BJ (cell line): ENCODE measurements around the gene THAP3. TPM values are rescaled to one million over a fixed set of nuclear protein-coding genes. Genes with fewer than 3 reads are reported as not detected.
"Not testable (repeated sequence)": the region's sequence is repeated elsewhere in the genome, so short reads cannot be mapped to it uniquely, and the experiment has no call there.

Experiments
- CTCF ChIA-PET: fragments of 350-600 bp; formaldehyde crosslinking; extraction: SDS; loops from one replicate; lab custom pipeline; 2021; ENCODE audit warnings: antibody characterized with exemption, inconsistent platforms; lab: Yijun Ruan, JAX
- POLR2A ChIA-PET: fragments of 300-600 bp; sonication (Branson Sonifier 250); formaldehyde crosslinking; extraction: SDS; loops from one replicate; lab custom pipeline; 2021; ENCODE audit warnings: antibody characterized with exemption; lab: Charles Lee
- DNase-seq: peaks from one replicate; pipeline ENCODE4 v3.0.0-alpha.2; 2011; ENCODE audit warnings: low read depth
- H3K27me3 ChIP-seq: 2 replicates; pipeline ENCODE4 v1.6.0; 2011; ENCODE audit warnings: low read length; ENCODE audit not compliant: control insufficient read depth, insufficient read depth
- H3K36me3 ChIP-seq: 2 replicates; pipeline ENCODE4 v1.5.1; 2011; ENCODE audit warnings: low read length; ENCODE audit not compliant: control insufficient read depth, insufficient read depth
- H3K4me3 ChIP-seq: 2 replicates; pipeline ENCODE4 v1.5.1; 2011; ENCODE audit warnings: low read depth, mild to moderate bottlenecking, control low read depth, low read length
- CTCF ChIP-seq: IDR thresholded peaks from 2 replicates; pipeline ENCODE4 v1.5.1; 2011; ENCODE audit warnings: low read depth, mild to moderate bottlenecking, control low read depth, inconsistent platforms, low read length, moderate library complexity; ENCODE audit not compliant: insufficient read depth
- polyA plus RNA-seq: library from polyadenylated mRNA; depleted of rRNA; stranded (reverse); fragments of >200 nt; gene quantifications from 2 replicates; pipeline ENCODE4 v1.2.3, GENCODE V29; 2011

THAP3 gene
- polyA plus RNA-seq, 1 experiment = 12.5 TPM

GRCh38 chr1:6637770-6638169, 13.1 kb downstream of the THAP3 start:
- TF ChIP-seq CTCF = no peak
- H3K36me3 ChIP-seq = peaks cover 19% of the 10 kb centered on the region
- CTCF ChIA-PET = interaction anchor here (0.7 to 6.1 kb wide), 2 partner anchors 8 to 12 kb away, joined by 3 to 28 read pairs; no protein-coding TSS in a partner anchor

GRCh38 chr1:6638226-6638625, 13.6 kb downstream of the THAP3 start:
- Histone ChIP-seq H3K27me3 (no peaks in the 10 kb centered on the region), H3K4me3 (no peak overlapping the region), H3K36me3 (peaks cover 15% of the 10 kb centered on the region)
- TF ChIP-seq CTCF = no peak
- ChIA-PET CTCF (interaction anchor here (0.7 to 6.1 kb wide), 2 partner anchors 7 to 12 kb away, joined by 3 to 28 read pairs; no protein-coding TSS in a partner anchor), POLR2A (no interaction called here)
- no peak for DNase-seq

More at GRCh38 chr1:6637770-6638169, 13.1 kb downstream of the THAP3 start:
- H3K4me3 ChIP-seq = no peak overlapping the region
- DNase-seq = no peak
- POLR2A ChIA-PET = no interaction called here
- no peaks in the 10 kb centered on the region for H3K27me3 ChIP-seq

GRCh38 chr1:6640867-6641266, 16.2 kb downstream of the THAP3 start:
- H3K4me3 ChIP-seq, DNase-seq, POLR2A ChIA-PET, H3K27me3 ChIP-seq: not testable (repeated sequence)
- CTCF ChIA-PET = interaction anchor here (1.0 to 3.6 kb wide), 5 partner anchors 9 to 151 kb away, joined by 3 to 11 read pairs (median 3); partner anchors contain the start of gene PLEKHG5
- H3K36me3 ChIP-seq = peaks cover 21% of the 10 kb centered on the region

GRCh38 chr1:6645018-6645417, 20.4 kb downstream of the THAP3 start:
- no peak for DNase-seq
- no peak for TF ChIP-seq CTCF
- ChIA-PET POLR2A (interaction anchor here (0.6 kb wide), 1 partner anchor 11 kb away, joined by 8 read pairs; no protein-coding TSS in a partner anchor), CTCF (interaction anchor here (1.4 to 5.1 kb wide), 7 partner anchors 10 to 158 kb away, joined by 3 to 30 read pairs (median 21); partner anchors contain the start of genes NOL9, PLEKHG5 and TAS1R1)
- Histone ChIP-seq H3K27me3 (no peaks in the 10 kb centered on the region), H3K4me3 (no peak overlapping the region), H3K36me3 (peaks cover 18% of the 10 kb centered on the region)

- ChIA-PET POLR2A (interaction anchor here (0.5 kb wide), 1 partner anchor 9 kb away, joined by 14 read pairs; no protein-coding TSS in a partner anchor), CTCF (interaction anchor here (0.6 to 5.1 kb wide), 29 partner anchors 10 to 303 kb away, joined by 3 to 30 read pairs (median 3); partner anchors contain the start of genes KLHL21, NOL9, PLEKHG5 and TAS1R1)
- no peak for DNase-seq
- Histone ChIP-seq H3K36me3 (peaks cover 17% of the 10 kb centered on the region), H3K27me3 (no peaks in the 10 kb centered on the region), H3K4me3 (no peak overlapping the region)
- peak; percentile 61 for TF ChIP-seq CTCF
These were observed 22.0 kb downstream of the THAP3 start for GRCh38 chr1:6646499-6647148.
